Small intestine (tissue), 16 donors: ENCODE results near the gene HYOU1. TPM values are rescaled to one million over a fixed set of nuclear protein-coding genes. Genes with fewer than 3 reads are reported as not detected.
"Not testable (repeated sequence)": the region's sequence is repeated elsewhere in the genome, so short reads cannot be mapped to it uniquely, and the experiment has no call there.

Experiments
- DNase-seq, 2 donors: peaks; one replicate each; pipeline versions ENCODE4 v3.0.0 to v3.0.0-alpha.2; 2013
- FAIRE-seq: peaks from 2 replicates; lab custom pipeline; 2012; peaks lifted over from hg19 to GRCh38; lab: Jason Lieb, UNC
- H3K27ac ChIP-seq, 3 donors: one replicate each; pipeline ENCODE4 v1.5.1; 2013; ENCODE audit warnings: low read length in 2 of 3, mild to moderate bottlenecking in 2 of 3, control low read depth in 1 of 3, inconsistent platforms in 1 of 3, low read depth in 1 of 3, moderate library complexity in 1 of 3
- H3K27me3 ChIP-seq, 3 donors: one replicate each; pipeline ENCODE4 v1.6.1; 2013; ENCODE audit warnings: low read length in 3 of 3, inconsistent platforms in 1 of 3; ENCODE audit not compliant: control insufficient read depth in 3 of 3, insufficient read depth in 3 of 3
- H3K36me3 ChIP-seq, 3 donors: one replicate each; pipeline ENCODE4 v1.6.1; 2013; ENCODE audit warnings: low read length in 3 of 3, inconsistent platforms in 1 of 3, low read depth in 1 of 3, mild to moderate bottlenecking in 1 of 3, moderate library complexity in 1 of 3; ENCODE audit not compliant: control insufficient read depth in 3 of 3, insufficient read depth in 2 of 3
- H3K4me1 ChIP-seq, 3 donors: one replicate each; pipeline ENCODE4 v1.6.1; 2013; ENCODE audit warnings: low read length in 2 of 3, inconsistent platforms in 1 of 3, low read depth in 1 of 3, mild to moderate bottlenecking in 1 of 3, moderate library complexity in 1 of 3; ENCODE audit not compliant: control insufficient read depth in 3 of 3, insufficient read depth in 2 of 3
- H3K4me3 ChIP-seq, 3 donors: one replicate each; pipeline ENCODE4 v1.5.1; 2013; ENCODE audit warnings: low read length in 3 of 3, control low read depth in 1 of 3, inconsistent platforms in 1 of 3, low read depth in 1 of 3, mild to moderate bottlenecking in 1 of 3, moderate library complexity in 1 of 3
- H3K9me3 ChIP-seq, 2 donors: one replicate each; pipeline ENCODE4 v1.6.1; 2013; ENCODE audit warnings: low read depth in 1 of 2, low read length in 1 of 2; ENCODE audit not compliant: control insufficient read depth in 2 of 2, insufficient read depth in 1 of 2
- WGBS, 3 donors: extraction: QIAGEN DNeasy Blood & Tissue Kit; methylation state at CpG; one replicate each; pipeline ENCODE4 v1.1.7; 2013; 5-methylcytosine and 5-hydroxymethylcytosine counted together
- long read RNA-seq, 10 donors: transcript quantifications; one replicate each; lab custom pipeline, GENCODE V29; 2026
- polyA plus RNA-seq, 4 donors: library from polyadenylated mRNA; stranded (reverse) in 3 of 4; unstranded in 1 of 4; fragments of 200-250 nt in 3 of 4; fragments of 120-200 nt in 1 of 4; gene quantifications; one replicate each; pipeline versions ENCODE4 v1.2.1 to v1.2.3, GENCODE V29; 2013
- donor health status: healthy with polysubstance abuse.
- donor health status: control.
- donor health status: control.
- donor health status: Bipolar disorder and iron deficiency.
- donor health status: healthy.

The HYOU1 gene
- 100 to 1,000 TPM in 1 of 4 donors, 10 to 100 TPM in 3; 17.4 to 127 (median 53.3) TPM for polyA plus RNA-seq
- long read RNA-seq, donor 1, full-length matches to known transcripts = 13 of 13 reads
- long read RNA-seq, donor 1, partial matches to known transcripts = 0 of 13 reads
- long read RNA-seq, donor 1, other reads (novel, unspliced or antisense) = 0 of 13 reads
- long read RNA-seq, donor 2, full-length matches to known transcripts = 6 of 6 reads
- long read RNA-seq, donor 2, partial matches to known transcripts = 0 of 6 reads
- long read RNA-seq, donor 2, other reads (novel, unspliced or antisense) = 0 of 6 reads
- long read RNA-seq, donor 3, partial matches to known transcripts = 55 of 62 reads
- long read RNA-seq, donor 3, other reads (novel, unspliced or antisense) = 5 of 62 reads
- long read RNA-seq, donor 4 = 0 reads
- long read RNA-seq, donor 5, partial matches to known transcripts = 5 of 5 reads
- long read RNA-seq, donor 5, other reads (novel, unspliced or antisense) = 0 of 5 reads
- long read RNA-seq, donor 6, full-length matches to known transcripts = 4 of 24 reads
- long read RNA-seq, donor 6, partial matches to known transcripts = 20 of 24 reads
- long read RNA-seq, donor 6, other reads (novel, unspliced or antisense) = 0 of 24 reads
- long read RNA-seq, donor 7 = 0 reads
- long read RNA-seq, donor 8 = 0 reads
- long read RNA-seq, donor 9, partial matches to known transcripts = 0 of 2 reads
- long read RNA-seq, donor 9, other reads (novel, unspliced or antisense) = 0 of 2 reads
- long read RNA-seq, donor 10, full-length matches to known transcripts = 5 of 5 reads
- long read RNA-seq, donor 10, partial matches to known transcripts = 0 of 5 reads
- long read RNA-seq, donor 10, other reads (novel, unspliced or antisense) = 0 of 5 reads

- WGBS, 3 donors = 0 to 1% (median 0%) methylated on average over 41 to 79 of the region's 79 CpGs
- Histone ChIP-seq H3K27me3 (no peaks in the 10 kb centered on the region), H3K4me1 (peaks cover 0 to 8% (median 2%) of the 10 kb centered on the region in 3 donors), H3K9me3 (no peaks in the 10 kb centered on the region), H3K27ac (peak within 1 kb of the TSS; percentile 89 to 97 (median 91)), H3K4me3 (peak within 1 kb of the TSS; percentile 91 to 96 (median 93)), H3K36me3 (peaks cover 6 to 33% (median 16%) of the 10 kb centered on the region in 3 donors)
- no peak for FAIRE-seq
- peak; percentile 98 to 99 for DNase-seq
These were observed at the start of gene HYOU1 for GRCh38 chr11:119057000-119057769. Gene HYOU1, minus strand, starts transcription at chr11:119057205. Its CDS starts 1,045 bp downstream, at chr11:119056160.

GRCh38 chr11:119103793-119104192, 46.8 kb upstream of the HYOU1 start:
- H3K27ac ChIP-seq = peak overlapping the region in 1 of 3 donors; percentile 14

GRCh38 chr11:119103161-119103664, 46.2 kb upstream of the HYOU1 start:
- H3K9me3 ChIP-seq, DNase-seq, FAIRE-seq, H3K27me3 ChIP-seq, H3K36me3 ChIP-seq: not testable (repeated sequence)
- peaks cover 7 to 34% (median 12%) of the 10 kb centered on the region in 3 donors for H3K4me1 ChIP-seq
- peak overlapping the region; percentile 46 to 99 (median 95) for H3K27ac ChIP-seq
- H3K4me3 ChIP-seq = peak overlapping the region in 1 of 3 donors; percentile 91
- 69 to 82% (median 76%) methylated on average over 18 of the region's 18 CpGs for WGBS, 3 donors

More at GRCh38 chr11:119103793-119104192, 46.8 kb upstream of the HYOU1 start:
- WGBS, 3 donors = 55 to 60% (median 56%) methylated on average over 4 of the region's 4 CpGs
- H3K27me3 ChIP-seq = no peaks in the 10 kb centered on the region
- no peak overlapping the region for H3K4me3 ChIP-seq
- DNase-seq = no peak
- no peaks in the 10 kb centered on the region for H3K9me3 ChIP-seq
- H3K36me3 ChIP-seq = peaks cover 0 to 3% (median 0%) of the 10 kb centered on the region in 3 donors
- H3K4me1 ChIP-seq = peaks cover 7 to 40% (median 14%) of the 10 kb centered on the region in 3 donors
- no peak for FAIRE-seq

GRCh38 chr11:119101759-119102423, 44.9 kb upstream of the HYOU1 start, which contains the start of gene DPAGT1:
Gene DPAGT1, minus strand, starts transcription at chr11:119101853. Its CDS starts 198 bp downstream, at chr11:119101655.
- FAIRE-seq = no peak
- H3K36me3 ChIP-seq = peaks cover 0 to 16% (median 2%) of the 10 kb centered on the region in 3 donors

GRCh38 chr11:119100994-119101758, 44.2 kb upstream of the HYOU1 start:
- H3K27me3 ChIP-seq = no peaks in the 10 kb centered on the region
- H3K9me3 ChIP-seq = no peaks in the 10 kb centered on the region
- H3K27ac ChIP-seq = peak overlapping the region; percentile 91 to 99 (median 95)
- peaks cover 0 to 23% (median 2%) of the 10 kb centered on the region in 3 donors for H3K36me3 ChIP-seq
- DNase-seq = no peak
- H3K4me1 ChIP-seq = peaks cover 2 to 25% (median 9%) of the 10 kb centered on the region in 3 donors
- 0 to 2% (median 1%) methylated on average over 29 of the region's 29 CpGs for WGBS, 3 donors
- FAIRE-seq = no peak
- peak overlapping the region; percentile 58 to 91 (median 85) for H3K4me3 ChIP-seq

More at GRCh38 chr11:119101759-119102423, 44.9 kb upstream of the HYOU1 start, which contains the start of gene DPAGT1:
- Histone ChIP-seq H3K27ac (peak within 1 kb of the TSS; percentile 91 to 99 (median 95)), H3K27me3 (no peaks in the 10 kb centered on the region), H3K4me1 (peaks cover 7 to 32% (median 12%) of the 10 kb centered on the region in 3 donors), H3K9me3 (no peaks in the 10 kb centered on the region), H3K4me3 (peak within 1 kb of the TSS; percentile 58 to 91 (median 85))
- WGBS, 3 donors = 0% methylated on average over 32 of the region's 32 CpGs
- peak; percentile 96 to 97 for DNase-seq

- H3K27ac ChIP-seq = no peak overlapping the region
- no peak for FAIRE-seq
- peaks cover 2 to 27% (median 8%) of the 10 kb centered on the region in 3 donors for H3K4me1 ChIP-seq
- H3K9me3 ChIP-seq = no peaks in the 10 kb centered on the region
- 27 to 43% (median 27%) methylated on average over 11 of the region's 11 CpGs for WGBS, 3 donors
- peak; percentile 56 to 69 for DNase-seq
- no peaks in the 10 kb centered on the region for H3K27me3 ChIP-seq
- H3K36me3 ChIP-seq = peaks cover 0 to 24% (median 2%) of the 10 kb centered on the region in 3 donors
- H3K4me3 ChIP-seq = peak overlapping the region in 2 of 3 donors; percentile 85 to 91
These were observed 43.4 kb upstream of the HYOU1 start for GRCh38 chr11:119100246-119100970.
